Measurements from ENCODE around the gene NCAPG2. TPM values are rescaled to one million over a fixed set of nuclear protein-coding genes. Genes with fewer than 3 reads are reported as not detected.

Gene NCAPG2
- total and polyA plus RNA-seq, 2 of the 13 experiments (the other 11 are each of a cell fraction or from before 2014, with no cell fraction given): 15.1 to 30.7 TPM

DNA sequence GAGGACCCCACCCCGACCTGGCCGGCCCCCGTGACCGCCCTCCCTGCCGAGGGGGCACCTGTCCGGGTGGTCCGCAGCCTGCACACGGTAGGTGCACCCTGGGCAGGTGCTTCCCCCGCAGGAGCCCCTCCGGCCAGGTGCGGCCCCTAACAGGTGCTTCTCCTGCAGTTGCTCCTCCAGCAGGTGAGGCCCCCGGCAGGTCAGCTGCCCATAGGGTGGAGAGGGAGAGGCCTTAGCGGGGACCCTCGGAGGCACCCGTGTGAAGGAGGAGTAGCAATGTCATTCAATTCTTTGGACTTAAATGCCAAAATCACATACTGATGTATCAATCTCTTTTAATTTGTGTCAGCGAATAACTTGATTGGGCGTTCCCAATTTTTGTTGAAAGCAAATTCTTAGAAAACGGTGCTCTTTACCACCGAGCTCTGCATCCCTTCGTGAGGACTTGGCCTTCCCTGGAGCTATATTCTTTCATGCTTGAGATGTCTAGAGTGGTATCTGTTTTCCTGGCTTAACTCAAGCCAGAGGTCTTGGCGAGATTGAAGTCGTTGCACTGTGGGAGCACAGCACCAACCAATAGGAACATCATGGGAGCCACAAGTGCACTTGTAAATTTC lies 738 bp upstream of the NCAPG2 start (continued):
- no peak for TF ChIP-seq ZNF430 (CRISPR knock-in tag; IDR thresholded peaks at IDR 0.05)
- TF ChIP-seq, protein P1, sequence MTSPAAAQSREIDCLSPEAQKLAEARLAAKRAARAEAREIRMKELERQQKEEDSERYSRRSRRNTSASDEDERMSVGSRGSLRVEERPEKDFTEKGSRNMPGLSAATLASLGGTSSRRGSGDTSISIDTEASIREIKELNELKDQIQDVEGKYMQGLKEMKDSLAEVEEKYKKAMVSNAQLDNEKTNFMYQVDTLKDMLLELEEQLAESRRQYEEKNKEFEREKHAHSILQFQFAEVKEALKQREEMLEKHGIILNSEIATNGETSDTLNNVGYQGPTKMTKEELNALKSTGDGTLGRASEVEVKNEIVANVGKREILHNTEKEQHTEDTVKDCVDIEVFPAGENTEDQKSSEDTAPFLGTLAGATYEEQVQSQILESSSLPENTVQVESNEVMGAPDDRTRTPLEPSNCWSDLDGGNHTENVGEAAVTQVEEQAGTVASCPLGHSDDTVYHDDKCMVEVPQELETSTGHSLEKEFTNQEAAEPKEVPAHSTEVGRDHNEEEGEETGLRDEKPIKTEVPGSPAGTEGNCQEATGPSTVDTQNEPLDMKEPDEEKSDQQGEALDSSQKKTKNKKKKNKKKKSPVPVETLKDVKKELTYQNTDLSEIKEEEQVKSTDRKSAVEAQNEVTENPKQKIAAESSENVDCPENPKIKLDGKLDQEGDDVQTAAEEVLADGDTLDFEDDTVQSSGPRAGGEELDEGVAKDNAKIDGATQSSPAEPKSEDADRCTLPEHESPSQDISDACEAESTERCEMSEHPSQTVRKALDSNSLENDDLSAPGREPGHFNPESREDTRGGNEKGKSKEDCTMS (CRISPR knock-in tag; conservative IDR thresholded peaks at IDR 0.05): no peak
- TF ChIP-seq KDM3A (CRISPR knock-in tag; IDR thresholded peaks at IDR 0.05; ENCODE audit: low read depth): 0 out of 2 replicates have a peak, but pooled peaks have one; percentile 7
- TF ChIP-seq, protein P2, sequence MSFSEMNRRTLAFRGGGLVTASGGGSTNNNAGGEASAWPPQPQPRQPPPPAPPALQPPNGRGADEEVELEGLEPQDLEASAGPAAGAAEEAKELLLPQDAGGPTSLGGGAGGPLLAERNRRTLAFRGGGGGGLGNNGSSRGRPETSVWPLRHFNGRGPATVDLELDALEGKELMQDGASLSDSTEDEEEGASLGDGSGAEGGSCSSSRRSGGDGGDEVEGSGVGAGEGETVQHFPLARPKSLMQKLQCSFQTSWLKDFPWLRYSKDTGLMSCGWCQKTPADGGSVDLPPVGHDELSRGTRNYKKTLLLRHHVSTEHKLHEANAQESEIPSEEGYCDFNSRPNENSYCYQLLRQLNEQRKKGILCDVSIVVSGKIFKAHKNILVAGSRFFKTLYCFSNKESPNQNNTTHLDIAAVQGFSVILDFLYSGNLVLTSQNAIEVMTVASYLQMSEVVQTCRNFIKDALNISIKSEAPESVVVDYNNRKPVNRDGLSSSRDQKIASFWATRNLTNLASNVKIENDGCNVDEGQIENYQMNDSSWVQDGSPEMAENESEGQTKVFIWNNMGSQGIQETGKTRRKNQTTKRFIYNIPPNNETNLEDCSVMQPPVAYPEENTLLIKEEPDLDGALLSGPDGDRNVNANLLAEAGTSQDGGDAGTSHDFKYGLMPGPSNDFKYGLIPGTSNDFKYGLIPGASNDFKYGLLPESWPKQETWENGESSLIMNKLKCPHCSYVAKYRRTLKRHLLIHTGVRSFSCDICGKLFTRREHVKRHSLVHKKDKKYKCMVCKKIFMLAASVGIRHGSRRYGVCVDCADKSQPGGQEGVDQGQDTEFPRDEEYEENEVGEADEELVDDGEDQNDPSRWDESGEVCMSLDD (CRISPR knock-in tag; IDR thresholded peaks at IDR 0.05; ENCODE audit: borderline replicate concordance): no peak
- no peak for TF ChIP-seq CENPT (CRISPR knock-in tag; IDR thresholded peaks at IDR 0.05; ENCODE audit: low read depth)
- 0 out of 2 replicates have a peak, but pooled peaks have one; percentile 5 for TF ChIP-seq KDM5B (CRISPR knock-in tag; IDR thresholded peaks at IDR 0.05; ENCODE audit: borderline replicate concordance)
- TF ChIP-seq TMF1 (CRISPR knock-in tag; IDR thresholded peaks at IDR 0.05; ENCODE audit: low read depth): no peak
- TF ChIP-seq ZBTB3 (CRISPR knock-in tag; IDR thresholded peaks at IDR 0.05; ENCODE audit: borderline replicate concordance, low read depth): no peak
- TF ChIP-seq, protein P3, sequence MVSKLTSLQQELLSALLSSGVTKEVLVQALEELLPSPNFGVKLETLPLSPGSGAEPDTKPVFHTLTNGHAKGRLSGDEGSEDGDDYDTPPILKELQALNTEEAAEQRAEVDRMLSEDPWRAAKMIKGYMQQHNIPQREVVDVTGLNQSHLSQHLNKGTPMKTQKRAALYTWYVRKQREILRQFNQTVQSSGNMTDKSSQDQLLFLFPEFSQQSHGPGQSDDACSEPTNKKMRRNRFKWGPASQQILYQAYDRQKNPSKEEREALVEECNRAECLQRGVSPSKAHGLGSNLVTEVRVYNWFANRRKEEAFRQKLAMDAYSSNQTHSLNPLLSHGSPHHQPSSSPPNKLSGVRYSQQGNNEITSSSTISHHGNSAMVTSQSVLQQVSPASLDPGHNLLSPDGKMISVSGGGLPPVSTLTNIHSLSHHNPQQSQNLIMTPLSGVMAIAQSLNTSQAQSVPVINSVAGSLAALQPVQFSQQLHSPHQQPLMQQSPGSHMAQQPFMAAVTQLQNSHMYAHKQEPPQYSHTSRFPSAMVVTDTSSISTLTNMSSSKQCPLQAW (CRISPR knock-in tag; IDR thresholded peaks at IDR 0.05): peak; percentile 72
- TF ChIP-seq GTF3A (CRISPR knock-in tag; conservative IDR thresholded peaks at IDR 0.05): no peak
- TF ChIP-seq, protein P4, sequence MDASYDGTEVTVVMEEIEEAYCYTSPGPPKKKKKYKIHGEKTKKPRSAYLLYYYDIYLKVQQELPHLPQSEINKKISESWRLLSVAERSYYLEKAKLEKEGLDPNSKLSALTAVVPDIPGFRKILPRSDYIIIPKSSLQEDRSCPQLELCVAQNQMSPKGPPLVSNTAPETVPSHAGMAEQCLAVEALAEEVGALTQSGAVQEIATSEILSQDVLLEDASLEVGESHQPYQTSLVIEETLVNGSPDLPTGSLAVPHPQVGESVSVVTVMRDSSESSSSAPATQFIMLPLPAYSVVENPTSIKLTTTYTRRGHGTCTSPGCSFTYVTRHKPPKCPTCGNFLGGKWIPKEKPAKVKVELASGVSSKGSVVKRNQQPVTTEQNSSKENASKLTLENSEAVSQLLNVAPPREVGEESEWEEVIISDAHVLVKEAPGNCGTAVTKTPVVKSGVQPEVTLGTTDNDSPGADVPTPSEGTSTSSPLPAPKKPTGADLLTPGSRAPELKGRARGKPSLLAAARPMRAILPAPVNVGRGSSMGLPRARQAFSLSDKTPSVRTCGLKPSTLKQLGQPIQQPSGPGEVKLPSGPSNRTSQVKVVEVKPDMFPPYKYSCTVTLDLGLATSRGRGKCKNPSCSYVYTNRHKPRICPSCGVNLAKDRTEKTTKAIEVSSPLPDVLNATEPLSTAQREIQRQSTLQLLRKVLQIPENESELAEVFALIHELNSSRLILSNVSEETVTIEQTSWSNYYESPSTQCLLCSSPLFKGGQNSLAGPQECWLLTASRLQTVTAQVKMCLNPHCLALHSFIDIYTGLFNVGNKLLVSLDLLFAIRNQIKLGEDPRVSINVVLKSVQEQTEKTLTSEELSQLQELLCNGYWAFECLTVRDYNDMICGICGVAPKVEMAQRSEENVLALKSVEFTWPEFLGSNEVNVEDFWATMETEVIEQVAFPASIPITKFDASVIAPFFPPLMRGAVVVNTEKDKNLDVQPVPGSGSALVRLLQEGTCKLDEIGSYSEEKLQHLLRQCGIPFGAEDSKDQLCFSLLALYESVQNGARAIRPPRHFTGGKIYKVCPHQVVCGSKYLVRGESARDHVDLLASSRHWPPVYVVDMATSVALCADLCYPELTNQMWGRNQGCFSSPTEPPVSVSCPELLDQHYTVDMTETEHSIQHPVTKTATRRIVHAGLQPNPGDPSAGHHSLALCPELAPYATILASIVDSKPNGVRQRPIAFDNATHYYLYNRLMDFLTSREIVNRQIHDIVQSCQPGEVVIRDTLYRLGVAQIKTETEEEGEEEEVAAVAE (CRISPR knock-in tag; IDR thresholded peaks at IDR 0.05; ENCODE audit: borderline replicate concordance): peak; percentile 61; the same call in 1 of the 2 replicates
- no peak for TF ChIP-seq ZNF230 (CRISPR knock-in tag; IDR thresholded peaks at IDR 0.05)
- no peak for TF ChIP-seq ZNF547 (CRISPR knock-in tag; IDR thresholded peaks at IDR 0.05)
- TF ChIP-seq PCBP2 (optimal IDR thresholded peaks at IDR 0.05; ENCODE audit: low read depth, low read length, poor library complexity, severe bottlenecking): no peak
- TF ChIP-seq ZFP82 (CRISPR knock-in tag; IDR thresholded peaks at IDR 0.05; ENCODE audit: borderline replicate concordance): no peak
- TF ChIP-seq ZNF564 (CRISPR knock-in tag; IDR thresholded peaks at IDR 0.05): no peak
- TF ChIP-seq ZMYM2 (CRISPR knock-in tag; IDR thresholded peaks at IDR 0.05): peak; percentile 16; the same call in 1 of the 2 replicates
- TF ChIP-seq ZNF292 (CRISPR knock-in tag; IDR thresholded peaks at IDR 0.05; ENCODE audit: borderline replicate concordance, low read depth): no peak

Measured in HepG2 (cell line).